GM12891 (cell line): ENCODE measurements around the gene RAD9A.

Experiments
- POLR2A ChIP-seq: IDR thresholded peaks from 2 replicates; pipeline ENCODE4 v1.6.1; 2011; ENCODE audit warnings: low read depth, low read length, control low read depth
- TAF1 ChIP-seq: IDR thresholded peaks from 2 replicates; pipeline ENCODE4 v1.6.1; 2011; ENCODE audit warnings: low read depth, low read length, control low read depth

DNA sequence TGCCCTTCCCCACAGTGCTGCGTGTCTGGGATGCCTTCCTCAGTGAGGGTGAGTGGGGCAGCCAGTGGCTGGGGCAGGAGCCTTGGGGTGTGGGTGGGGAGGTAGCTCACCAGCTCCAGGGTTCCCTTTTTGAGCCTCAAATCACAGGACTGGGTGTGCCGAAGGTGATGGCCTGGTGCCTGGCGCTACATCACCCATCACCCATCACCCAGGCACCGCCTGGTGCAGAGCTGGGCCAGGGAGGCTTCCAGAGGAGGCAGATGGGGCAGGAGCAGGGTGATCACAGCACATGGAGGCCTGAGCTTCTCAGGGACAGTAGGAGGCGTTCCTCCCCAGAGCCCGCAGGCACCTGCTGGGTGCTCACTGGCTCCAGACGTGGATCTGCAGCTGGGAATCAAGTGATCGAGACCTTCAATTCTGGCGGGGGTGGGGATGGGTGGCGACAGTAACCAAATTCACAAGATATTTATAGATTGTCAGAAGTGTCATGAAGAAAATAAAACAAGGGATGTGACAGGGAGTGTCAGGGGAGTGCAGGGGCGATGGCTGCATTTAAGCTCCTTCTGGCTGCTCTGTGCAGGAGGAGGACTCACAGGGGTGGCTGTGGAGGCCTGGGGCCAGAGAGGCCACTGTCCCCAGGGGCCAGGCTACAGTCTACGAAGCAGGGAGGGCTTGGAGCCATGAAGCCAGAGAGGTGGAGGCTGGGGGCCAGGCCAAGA lies 15.3 kb downstream of the RAD9A start:
- TF ChIP-seq TAF1, result no peak
- TF ChIP-seq POLR2A, result no peak
